BJ (cell line): ENCODE data around the gene HSBP1. TPM values are rescaled to one million over a fixed set of nuclear protein-coding genes. Genes with fewer than 3 reads are reported as not detected.

ENCODE experiments used
- CTCF ChIA-PET: fragments of 350-600 bp; formaldehyde crosslinking; extraction: SDS; loops from one replicate; lab custom pipeline; 2021; ENCODE audit warnings: antibody characterized with exemption, inconsistent platforms; lab: Yijun Ruan, JAX
- POLR2A ChIA-PET: fragments of 300-600 bp; sonication (Branson Sonifier 250); formaldehyde crosslinking; extraction: SDS; loops from one replicate; lab custom pipeline; 2021; ENCODE audit warnings: antibody characterized with exemption; lab: Charles Lee
- DNase-seq: peaks from one replicate; pipeline ENCODE4 v3.0.0-alpha.2; 2011; ENCODE audit warnings: low read depth
- H3K27me3 ChIP-seq: 2 replicates; pipeline ENCODE4 v1.6.0; 2011; ENCODE audit warnings: low read length; ENCODE audit not compliant: control insufficient read depth, insufficient read depth
- H3K36me3 ChIP-seq: 2 replicates; pipeline ENCODE4 v1.5.1; 2011; ENCODE audit warnings: low read length; ENCODE audit not compliant: control insufficient read depth, insufficient read depth
- H3K4me3 ChIP-seq: 2 replicates; pipeline ENCODE4 v1.5.1; 2011; ENCODE audit warnings: low read depth, mild to moderate bottlenecking, control low read depth, low read length
- polyA plus RNA-seq: library from polyadenylated mRNA; depleted of rRNA; stranded (reverse); fragments of >200 nt; gene quantifications from 2 replicates; pipeline ENCODE4 v1.2.3, GENCODE V29; 2011
- TF ChIP-seq, protein P1 (sequence below): IDR thresholded peaks from 2 replicates; pipeline ENCODE4 v1.5.1; 2011; ENCODE audit warnings: low read depth, mild to moderate bottlenecking, control low read depth, inconsistent platforms, low read length, moderate library complexity; ENCODE audit not compliant: insufficient read depth

The HSBP1 gene
- polyA plus RNA-seq, 1 experiment: 165 TPM

DNA sequence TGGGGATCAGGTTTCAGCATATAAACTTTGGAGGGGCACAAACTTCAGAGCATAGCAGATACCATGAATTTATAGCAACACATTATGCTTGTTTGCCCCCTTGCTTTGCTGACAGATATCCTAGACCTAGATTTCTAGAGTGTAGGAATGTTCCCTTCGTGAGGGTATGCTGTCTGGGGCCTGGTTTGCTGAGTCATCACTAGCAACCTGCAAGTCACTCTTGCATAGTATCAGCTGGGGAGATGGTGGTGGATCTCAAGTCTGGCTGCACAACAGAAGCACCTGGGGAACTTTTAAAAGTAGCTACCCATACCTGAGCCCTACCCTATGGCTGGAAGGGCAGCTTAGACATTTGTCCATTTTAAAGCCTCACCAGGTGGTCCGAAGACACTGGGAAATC is 22.3 kb upstream of the HSBP1 start:
- Histone ChIP-seq H3K27me3 (no peaks in the 10 kb centered on the region; the same call in 1 of the 2 replicates), H3K4me3 (no peak overlapping the region), H3K36me3 (no peaks in the 10 kb centered on the region)
- TF ChIP-seq, protein P1, sequence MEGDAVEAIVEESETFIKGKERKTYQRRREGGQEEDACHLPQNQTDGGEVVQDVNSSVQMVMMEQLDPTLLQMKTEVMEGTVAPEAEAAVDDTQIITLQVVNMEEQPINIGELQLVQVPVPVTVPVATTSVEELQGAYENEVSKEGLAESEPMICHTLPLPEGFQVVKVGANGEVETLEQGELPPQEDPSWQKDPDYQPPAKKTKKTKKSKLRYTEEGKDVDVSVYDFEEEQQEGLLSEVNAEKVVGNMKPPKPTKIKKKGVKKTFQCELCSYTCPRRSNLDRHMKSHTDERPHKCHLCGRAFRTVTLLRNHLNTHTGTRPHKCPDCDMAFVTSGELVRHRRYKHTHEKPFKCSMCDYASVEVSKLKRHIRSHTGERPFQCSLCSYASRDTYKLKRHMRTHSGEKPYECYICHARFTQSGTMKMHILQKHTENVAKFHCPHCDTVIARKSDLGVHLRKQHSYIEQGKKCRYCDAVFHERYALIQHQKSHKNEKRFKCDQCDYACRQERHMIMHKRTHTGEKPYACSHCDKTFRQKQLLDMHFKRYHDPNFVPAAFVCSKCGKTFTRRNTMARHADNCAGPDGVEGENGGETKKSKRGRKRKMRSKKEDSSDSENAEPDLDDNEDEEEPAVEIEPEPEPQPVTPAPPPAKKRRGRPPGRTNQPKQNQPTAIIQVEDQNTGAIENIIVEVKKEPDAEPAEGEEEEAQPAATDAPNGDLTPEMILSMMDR: no peak
- ChIA-PET POLR2A (no interaction called here), CTCF (interaction anchor here (1.2 kb wide), 1 partner anchor 41 kb away, joined by 3 read pairs; no protein-coding TSS in a partner anchor)
- DNase-seq: no peak

DNA sequence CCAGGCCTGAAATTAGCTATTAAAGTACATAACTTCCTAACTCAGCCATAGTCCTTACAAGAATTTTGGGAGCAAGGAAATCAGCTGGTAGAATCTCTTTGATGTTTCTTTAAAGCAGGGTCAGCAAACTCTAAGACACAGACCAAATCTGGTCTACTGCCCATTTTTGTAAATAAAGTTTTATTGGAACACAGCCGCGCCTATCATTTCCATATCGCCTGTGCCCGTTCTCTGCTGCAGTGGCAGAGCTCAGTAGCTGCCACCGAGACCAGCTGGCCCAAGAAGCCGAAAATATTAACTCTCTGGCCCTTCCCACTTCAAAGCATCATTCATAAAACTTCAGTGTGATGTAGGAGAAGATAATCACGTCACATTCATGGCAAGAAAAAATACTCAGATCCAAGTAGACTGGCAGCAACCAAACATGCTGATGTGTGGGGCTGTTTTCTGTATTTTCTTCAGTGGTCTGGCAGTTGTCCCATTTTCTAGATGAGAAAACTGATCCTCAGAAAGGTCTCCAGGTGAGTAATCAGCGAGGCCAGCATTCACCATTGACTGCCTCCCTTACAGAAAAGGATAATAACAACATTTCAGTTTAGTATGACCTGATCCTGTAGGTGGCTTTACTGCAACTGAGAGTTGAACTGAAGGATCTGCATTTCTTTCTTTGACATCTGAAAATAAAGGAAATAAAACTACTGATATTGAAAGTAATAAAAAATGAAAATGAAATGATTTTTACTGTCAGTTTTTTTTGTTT is 18.0 kb upstream of the HSBP1 start:
- TF ChIP-seq, protein P1: no peak
- POLR2A ChIA-PET: no interaction called here
- Histone ChIP-seq H3K36me3 (no peaks in the 10 kb centered on the region), H3K4me3 (no peak overlapping the region), H3K27me3 (no peaks in the 10 kb centered on the region)
- no peak for DNase-seq
- CTCF ChIA-PET: no interaction called here

DNA sequence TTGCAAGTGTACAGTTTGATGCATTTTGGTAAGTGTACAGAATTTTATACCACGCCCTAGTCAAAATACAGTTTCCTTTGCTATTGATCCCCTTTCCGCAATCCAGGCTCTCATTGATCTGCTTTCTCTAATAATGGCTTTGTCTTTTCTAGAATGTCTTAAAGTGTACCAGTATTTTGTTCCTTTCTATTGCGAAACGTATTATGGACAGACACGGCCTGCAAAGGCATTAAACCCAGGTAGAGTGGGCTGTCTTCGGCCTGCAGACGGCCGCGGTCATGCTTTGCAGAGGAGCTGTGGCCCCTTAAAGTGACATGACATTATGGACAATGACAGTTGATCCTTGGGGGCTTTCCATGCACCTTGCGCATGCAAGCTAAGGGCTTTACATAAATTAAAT is 15.9 kb upstream of the HSBP1 start:
- H3K36me3 ChIP-seq: no peaks in the 10 kb centered on the region
- ChIA-PET POLR2A (no interaction called here), CTCF (no interaction called here)
- H3K4me3 ChIP-seq: no peak overlapping the region
- TF ChIP-seq, protein P1: no peak
- no peak for DNase-seq
- no peaks in the 10 kb centered on the region for H3K27me3 ChIP-seq

DNA sequence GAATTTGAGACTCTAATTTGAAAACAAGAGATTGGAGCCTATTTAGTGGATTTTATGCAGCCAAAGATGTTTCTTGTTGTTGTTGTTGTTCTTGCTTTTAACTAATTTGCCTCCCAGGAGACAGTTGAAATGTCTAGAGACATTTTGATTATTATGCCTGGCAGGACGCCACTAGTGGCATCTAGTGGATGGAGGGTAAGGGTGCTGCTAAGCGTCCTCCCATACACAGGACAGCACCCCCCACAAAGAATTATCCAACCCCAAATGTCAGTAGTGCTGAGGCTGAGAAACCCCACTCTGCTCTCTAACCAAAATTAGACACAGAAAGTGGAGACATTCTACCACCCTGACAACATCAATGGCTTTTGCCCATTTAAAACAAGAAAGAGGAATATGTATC is 15.4 kb upstream of the HSBP1 start:
- TF ChIP-seq, protein P1: no peak
- ChIA-PET POLR2A (no interaction called here), CTCF (no interaction called here)
- no peaks in the 10 kb centered on the region for H3K27me3 ChIP-seq
- no peak overlapping the region for H3K4me3 ChIP-seq
- DNase-seq: no peak
- H3K36me3 ChIP-seq: no peaks in the 10 kb centered on the region

DNA sequence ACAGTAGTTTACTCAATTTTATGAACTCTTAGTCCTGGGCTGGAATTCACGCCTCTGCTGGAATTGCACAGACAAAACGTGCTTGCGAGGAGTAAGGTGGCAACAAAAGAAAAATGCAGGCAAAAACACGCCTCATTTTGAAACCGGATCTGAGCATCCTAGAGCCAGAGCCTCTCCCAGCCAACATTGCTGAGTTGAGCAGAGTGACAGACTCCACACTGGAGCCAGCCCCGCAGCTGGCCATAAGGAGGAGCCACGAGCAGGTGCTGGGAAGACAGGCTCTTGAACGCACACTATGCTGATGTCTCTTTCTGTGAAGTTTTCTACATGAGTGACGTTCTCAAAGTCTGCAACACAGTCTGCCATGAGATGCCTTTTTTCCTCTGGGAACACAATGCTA is 14.6 kb upstream of the HSBP1 start:
- ChIA-PET POLR2A (no interaction called here), CTCF (no interaction called here)
- TF ChIP-seq, protein P1: no peak
- Histone ChIP-seq H3K4me3 (no peak overlapping the region), H3K27me3 (no peaks in the 10 kb centered on the region), H3K36me3 (no peaks in the 10 kb centered on the region)
- no peak for DNase-seq
